ENCODE results near the gene FHOD1.

FHOD1 gene

DNA sequence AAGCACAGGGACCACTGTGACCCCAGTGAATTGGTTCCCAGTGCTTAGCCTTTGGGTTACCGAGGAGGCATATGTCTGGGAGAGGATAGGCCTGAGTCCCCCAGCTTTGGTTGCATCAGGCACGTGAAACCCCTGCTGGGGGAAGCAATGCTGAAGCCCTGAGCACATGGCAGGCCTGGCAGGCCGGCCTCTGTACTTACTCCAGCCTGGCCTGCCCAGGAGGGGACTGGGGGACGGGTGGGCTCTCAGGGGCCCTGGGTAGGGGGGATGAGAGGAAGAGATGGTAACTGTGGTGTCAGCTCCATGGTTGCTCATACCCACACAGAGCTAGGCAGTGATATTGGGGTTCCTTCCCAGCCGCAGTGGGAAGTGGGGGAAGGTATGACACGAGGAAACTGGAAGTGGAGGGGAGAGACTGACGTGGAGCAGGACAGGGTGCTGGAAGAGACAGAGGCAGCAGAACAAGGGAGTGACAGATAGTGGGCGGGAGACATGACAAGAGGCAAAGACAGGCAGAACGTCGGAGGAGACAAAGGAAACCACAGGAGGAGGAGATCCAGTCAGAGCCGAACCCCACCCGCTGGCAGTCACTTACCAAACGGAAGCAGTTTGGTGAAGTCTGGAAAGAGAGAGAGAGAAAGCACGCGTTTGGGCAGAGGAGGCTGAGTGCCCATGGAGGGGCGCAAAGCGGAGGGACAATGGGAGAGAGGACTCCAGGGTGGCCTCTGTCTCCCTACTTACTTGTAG is 11.3 kb downstream of the FHOD1 start:
- peak overlapping the region; percentile 75 for H3K27ac Mint-ChIP-seq
- H3K9me3 Mint-ChIP-seq (ENCODE audit: low read depth) = no peaks in the 10 kb centered on the region
- no peak overlapping the region for H3K4me3 Mint-ChIP-seq
- H3K4me1 Mint-ChIP-seq (ENCODE audit: low read depth) = peaks cover 3% of the 10 kb centered on the region
- no peaks in the 10 kb centered on the region for H3K36me3 Mint-ChIP-seq
- H3K27me3 Mint-ChIP-seq = no peaks in the 10 kb centered on the region

- Mint-ChIP-seq H3K4me1 (ENCODE audit: low read depth) (peaks cover 3% of the 10 kb centered on the region), H3K9me3 (ENCODE audit: low read depth) (no peaks in the 10 kb centered on the region), H3K4me3 (no peak overlapping the region), H3K36me3 (peaks cover under 1% of the 10 kb centered on the region), H3K27me3 (no peaks in the 10 kb centered on the region), H3K27ac (no peak overlapping the region)
Observed at GRCh38 chr16:67234180-67234597, 13.1 kb downstream of the FHOD1 start.

- Mint-ChIP-seq H3K4me3 (no peak overlapping the region), H3K9me3 (ENCODE audit: low read depth) (no peaks in the 10 kb centered on the region), H3K36me3 (peaks cover 2% of the 10 kb centered on the region), H3K27me3 (no peaks in the 10 kb centered on the region), H3K27ac (no peak overlapping the region), H3K4me1 (ENCODE audit: low read depth) (peaks cover 3% of the 10 kb centered on the region)
Observed at GRCh38 chr16:67233596-67233995, 13.7 kb downstream of the FHOD1 start.

- no peaks in the 10 kb centered on the region for H3K9me3 Mint-ChIP-seq (ENCODE audit: low read depth)
- no peaks in the 10 kb centered on the region for H3K27me3 Mint-ChIP-seq
- no peak overlapping the region for H3K4me3 Mint-ChIP-seq
- peaks cover 7% of the 10 kb centered on the region for H3K36me3 Mint-ChIP-seq
- H3K27ac Mint-ChIP-seq = no peak overlapping the region
- peaks cover 19% of the 10 kb centered on the region for H3K4me1 Mint-ChIP-seq (ENCODE audit: low read depth)
Observed at GRCh38 chr16:67230809-67231660, 16.2 kb downstream of the FHOD1 start.

GRCh38 chr16:67229906-67230808 is 17.1 kb downstream of the FHOD1 start:
- Mint-ChIP-seq H3K9me3 (ENCODE audit: low read depth) (no peaks in the 10 kb centered on the region), H3K4me1 (ENCODE audit: low read depth) (peaks cover 28% of the 10 kb centered on the region), H3K4me3 (no peak overlapping the region), H3K36me3 (peaks cover 7% of the 10 kb centered on the region), H3K27me3 (no peaks in the 10 kb centered on the region), H3K27ac (no peak overlapping the region)

- peaks cover 40% of the 10 kb centered on the region for H3K4me1 Mint-ChIP-seq (ENCODE audit: low read depth)
- H3K9me3 Mint-ChIP-seq (ENCODE audit: low read depth) = no peaks in the 10 kb centered on the region
- H3K27ac Mint-ChIP-seq = no peak overlapping the region
- H3K27me3 Mint-ChIP-seq = no peaks in the 10 kb centered on the region
- peaks cover 7% of the 10 kb centered on the region for H3K36me3 Mint-ChIP-seq
- peak overlapping the region; percentile 100 for H3K4me3 Mint-ChIP-seq
Observed at GRCh38 chr16:67228905-67229304, 18.4 kb downstream of the FHOD1 start.

DNA sequence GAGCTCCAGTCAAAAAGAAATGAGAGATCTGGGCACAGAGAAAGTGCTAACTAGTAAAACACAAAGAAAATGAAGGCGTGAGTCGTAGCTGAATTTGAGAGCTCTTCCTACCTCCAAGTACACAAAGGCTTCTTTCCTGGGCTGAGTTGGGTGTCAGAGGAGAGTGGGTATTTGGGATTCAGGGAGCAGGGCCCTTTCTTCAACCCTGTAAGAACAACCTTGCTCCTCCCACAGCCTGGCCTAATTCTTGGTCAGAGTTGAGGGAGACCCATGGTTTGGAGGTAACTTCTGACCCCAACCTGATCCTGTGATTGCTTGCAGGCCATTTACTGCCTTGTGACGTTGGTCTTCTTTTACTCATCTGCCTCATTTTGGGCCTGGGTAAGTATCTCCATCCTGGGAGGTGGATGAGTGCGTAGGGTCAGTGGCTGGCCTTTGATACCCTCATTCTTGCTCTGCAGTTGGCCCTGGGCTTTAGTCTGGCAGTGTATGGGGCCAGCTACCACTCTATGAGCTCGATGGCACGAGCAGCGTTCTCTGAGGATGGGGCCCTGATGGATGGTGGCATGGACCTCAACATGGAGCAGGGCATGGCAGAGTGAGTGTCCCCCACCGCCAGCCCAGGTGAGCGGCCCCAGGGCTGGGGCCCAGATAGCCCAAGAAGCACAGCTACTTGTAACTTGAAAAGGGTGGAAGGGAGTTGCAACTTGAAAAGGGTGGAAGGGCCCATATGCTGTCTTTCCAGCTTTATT is 19.1 kb downstream of the FHOD1 start:
- Mint-ChIP-seq H3K9me3 (ENCODE audit: low read depth) (no peaks in the 10 kb centered on the region), H3K27me3 (no peaks in the 10 kb centered on the region), H3K4me1 (ENCODE audit: low read depth) (peaks cover 44% of the 10 kb centered on the region), H3K4me3 (peak overlapping the region; percentile 100), H3K27ac (peak overlapping the region; percentile 100), H3K36me3 (peaks cover 7% of the 10 kb centered on the region)

DNA sequence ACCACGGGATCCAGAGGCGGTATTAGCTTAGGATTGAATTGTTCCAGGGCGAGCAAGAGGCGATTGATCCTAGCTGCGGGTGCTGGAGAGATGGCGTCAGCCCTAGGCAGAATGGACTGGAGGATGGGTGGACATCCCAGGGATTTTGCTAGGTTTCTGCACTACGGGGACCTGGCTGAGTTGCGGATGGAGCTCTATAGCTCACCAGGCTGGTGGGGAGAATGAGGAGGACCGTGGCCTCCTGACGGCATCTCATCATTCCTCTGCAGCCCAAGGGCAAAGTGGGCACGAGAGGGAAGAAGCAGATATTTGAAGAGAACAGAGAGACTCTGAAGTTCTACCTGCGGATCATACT is 19.7 kb downstream of the FHOD1 start:
- Mint-ChIP-seq H3K9me3 (ENCODE audit: low read depth) (no peaks in the 10 kb centered on the region), H3K4me1 (ENCODE audit: low read depth) (peaks cover 44% of the 10 kb centered on the region)

DNA sequence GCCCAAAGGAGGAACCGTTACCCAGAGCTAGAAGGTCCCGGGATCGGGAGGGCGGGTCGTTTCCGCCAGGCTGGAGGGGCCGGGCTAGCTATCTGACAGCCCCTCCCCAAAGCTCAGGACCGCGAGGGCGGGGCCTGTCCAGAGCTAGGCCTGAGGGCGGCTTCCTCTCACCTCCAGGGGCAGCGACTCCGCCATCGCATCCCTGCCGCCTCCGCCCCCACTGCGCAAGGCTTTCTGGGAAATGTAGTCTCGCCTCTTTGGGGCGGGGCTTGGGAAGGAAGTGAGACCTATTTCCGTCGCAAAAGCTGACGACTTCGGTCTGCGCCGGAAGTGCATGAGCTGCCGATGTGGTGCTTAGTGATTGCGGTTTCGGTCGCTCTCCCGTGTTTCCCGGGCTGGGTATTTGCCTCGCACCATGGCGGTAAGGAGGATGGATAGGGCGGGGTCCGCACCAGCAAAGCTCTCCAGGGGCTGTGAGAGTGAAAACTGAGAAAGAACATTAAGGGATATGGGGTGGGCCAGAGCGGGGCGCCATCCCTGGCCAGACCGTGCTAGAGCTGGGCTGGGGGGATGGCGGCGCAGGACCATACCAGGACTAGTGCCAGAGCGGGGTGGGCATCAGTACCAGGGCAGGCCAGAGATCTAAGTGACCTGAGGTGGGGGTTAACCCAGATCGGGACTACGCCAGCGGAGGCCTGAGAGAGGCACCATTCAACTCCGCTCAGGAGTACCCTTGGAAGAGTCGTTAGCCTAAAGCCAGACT is 20.3 kb downstream of the FHOD1 start, which contains the start of gene TMEM208:
Gene TMEM208 (plus strand): TSS at position 327 of the 763 bp plus-strand sequence. CDS start 89 bp downstream, at position 416.
- peak within 1 kb of the TSS; percentile 100 for H3K27ac Mint-ChIP-seq
- peaks cover 7% of the 10 kb centered on the region for H3K36me3 Mint-ChIP-seq
- no peaks in the 10 kb centered on the region for H3K27me3 Mint-ChIP-seq
- no peaks in the 10 kb centered on the region for H3K9me3 Mint-ChIP-seq (ENCODE audit: low read depth)
- peak within 1 kb of the TSS; percentile 100 for H3K4me3 Mint-ChIP-seq
- peaks cover 44% of the 10 kb centered on the region for H3K4me1 Mint-ChIP-seq (ENCODE audit: low read depth)

More for the DNA sequence above, 19.7 kb downstream of the FHOD1 start:
- Mint-ChIP-seq H3K4me3 (peak overlapping the region; percentile 100), H3K27ac (peak overlapping the region; percentile 100), H3K36me3 (peaks cover 7% of the 10 kb centered on the region), H3K27me3 (no peaks in the 10 kb centered on the region)

DNA sequence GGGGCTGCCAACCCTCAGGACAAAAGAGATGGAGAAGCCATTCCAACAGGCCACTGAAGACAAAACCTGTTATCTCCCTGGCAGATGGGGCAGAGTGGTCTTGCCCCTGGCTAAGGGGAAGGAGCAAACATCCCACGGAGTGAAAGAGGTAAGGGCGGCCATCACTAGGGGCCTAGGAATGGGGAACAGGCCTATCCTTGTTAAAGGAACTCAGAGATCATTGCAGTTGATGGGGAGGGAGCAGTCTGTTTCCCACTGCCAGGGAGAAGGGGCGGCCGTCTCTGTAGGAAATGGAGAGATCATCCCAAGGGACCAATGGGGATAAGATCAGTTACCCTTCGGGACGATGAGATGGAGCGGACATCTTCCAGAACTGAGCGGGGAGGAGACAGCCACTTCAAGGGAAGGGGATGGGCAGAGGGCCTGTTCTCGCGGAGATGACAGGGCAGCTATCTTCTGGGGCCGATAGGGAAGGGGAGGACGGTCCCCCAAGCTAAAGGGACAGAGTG is 20.9 kb downstream of the FHOD1 start:
- H3K4me3 Mint-ChIP-seq = peak overlapping the region; percentile 100
- H3K9me3 Mint-ChIP-seq (ENCODE audit: low read depth) = no peaks in the 10 kb centered on the region
- no peaks in the 10 kb centered on the region for H3K27me3 Mint-ChIP-seq
- H3K36me3 Mint-ChIP-seq = peaks cover 7% of the 10 kb centered on the region
- peak overlapping the region; percentile 79 for H3K27ac Mint-ChIP-seq
- H3K4me1 Mint-ChIP-seq (ENCODE audit: low read depth) = peaks cover 44% of the 10 kb centered on the region

GRCh38 chr16:67223992-67224391 is 23.3 kb downstream of the FHOD1 start:
- Mint-ChIP-seq H3K4me3 (no peak overlapping the region), H3K4me1 (ENCODE audit: low read depth) (peaks cover 44% of the 10 kb centered on the region), H3K9me3 (ENCODE audit: low read depth) (no peaks in the 10 kb centered on the region), H3K27ac (peak overlapping the region; percentile 58), H3K27me3 (no peaks in the 10 kb centered on the region), H3K36me3 (peaks cover 5% of the 10 kb centered on the region)

- H3K4me1 Mint-ChIP-seq (ENCODE audit: low read depth) = no peaks in the 10 kb centered on the region
- H3K4me3 Mint-ChIP-seq = no peak overlapping the region
- H3K27me3 Mint-ChIP-seq = no peaks in the 10 kb centered on the region
- peaks cover 11% of the 10 kb centered on the region for H3K36me3 Mint-ChIP-seq
- no peaks in the 10 kb centered on the region for H3K9me3 Mint-ChIP-seq (ENCODE audit: low read depth)
- no peak overlapping the region for H3K27ac Mint-ChIP-seq
Observed at GRCh38 chr16:67216612-67217490, 30.4 kb downstream of the FHOD1 start.
